IPS-15b (cell line): ENCODE data around the gene ARCN1.

ENCODE experiments used
- H3K27me3 ChIP-seq: one replicate; pipeline ENCODE4 v1.6.1; 2013; ENCODE audit warnings: low read length; ENCODE audit not compliant: control insufficient read depth, insufficient read depth
- H3K36me3 ChIP-seq: one replicate; pipeline ENCODE4 v1.6.1; 2013; ENCODE audit warnings: low read length; ENCODE audit not compliant: control insufficient read depth, insufficient read depth
- H3K4me1 ChIP-seq: one replicate; pipeline ENCODE4 v1.6.1; 2013; ENCODE audit warnings: mild to moderate bottlenecking, low read length; ENCODE audit not compliant: control insufficient read depth, insufficient read depth
- H3K4me3 ChIP-seq: one replicate; pipeline ENCODE4 v1.5.1; 2013; ENCODE audit warnings: low read depth, low read length
- H3K9ac ChIP-seq: one replicate; pipeline ENCODE4 v1.6.1; 2013; ENCODE audit warnings: low read depth, mild to moderate bottlenecking, low read length
- H3K9me3 ChIP-seq: one replicate; pipeline ENCODE4 v1.6.1; 2013; ENCODE audit warnings: mild to moderate bottlenecking, low read length; ENCODE audit not compliant: control insufficient read depth, insufficient read depth

ARCN1 gene

GRCh38 chr11:118636569-118637290, 64.5 kb downstream of the ARCN1 start:
- H3K4me3 ChIP-seq: no peak overlapping the region
- no peaks in the 10 kb centered on the region for H3K27me3 ChIP-seq
- no peak overlapping the region for H3K9ac ChIP-seq
- no peaks in the 10 kb centered on the region for H3K9me3 ChIP-seq
- peaks cover 18% of the 10 kb centered on the region for H3K4me1 ChIP-seq
- peaks cover 19% of the 10 kb centered on the region for H3K36me3 ChIP-seq

DNA sequence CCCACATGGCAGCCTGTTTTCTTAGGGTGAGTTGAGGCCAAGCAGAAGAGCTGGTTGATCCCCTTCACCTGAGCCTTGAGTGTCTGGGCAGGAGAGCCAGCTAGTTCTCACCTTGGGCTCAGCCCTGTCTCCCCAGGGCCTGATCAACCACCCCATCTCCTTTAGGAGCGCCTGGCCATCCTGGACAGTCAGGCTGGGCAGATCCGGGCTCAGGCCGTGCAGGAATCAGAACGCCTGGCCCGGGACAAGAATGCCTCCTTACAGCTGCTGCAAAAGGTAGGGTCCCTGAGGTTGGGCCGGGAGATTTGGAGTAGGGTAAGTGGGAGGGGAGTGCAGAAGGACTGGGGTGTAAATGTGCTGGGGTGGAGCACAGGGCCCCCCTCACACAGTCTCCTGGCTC, 66.5 kb downstream of the ARCN1 start:
- H3K9ac ChIP-seq: no peak overlapping the region
- H3K36me3 ChIP-seq: peaks cover 27% of the 10 kb centered on the region
- H3K4me3 ChIP-seq: no peak overlapping the region
- peaks cover 14% of the 10 kb centered on the region for H3K4me1 ChIP-seq
- no peaks in the 10 kb centered on the region for H3K9me3 ChIP-seq
- no peaks in the 10 kb centered on the region for H3K27me3 ChIP-seq

DNA sequence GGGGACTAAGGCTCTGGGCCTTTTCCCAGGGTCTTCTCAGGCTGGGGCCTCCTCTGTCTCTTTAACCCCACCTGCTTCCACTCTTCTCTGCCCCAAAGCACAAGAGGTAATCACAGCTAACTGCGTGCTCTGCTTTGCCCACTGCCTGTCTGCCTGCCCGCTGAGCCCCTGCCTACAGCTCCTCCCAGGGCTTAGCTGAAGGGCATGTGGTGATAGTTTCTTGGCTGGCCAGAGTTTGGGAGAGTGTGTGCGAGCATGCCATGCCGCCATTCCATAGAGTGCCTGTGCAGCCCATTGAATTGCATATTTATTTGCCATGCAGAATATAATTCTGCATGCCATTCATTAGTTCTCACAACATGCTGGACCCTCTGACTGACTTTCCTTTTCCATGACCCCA, 67.7 kb downstream of the ARCN1 start:
- H3K27me3 ChIP-seq: no peaks in the 10 kb centered on the region
- H3K9me3 ChIP-seq: no peaks in the 10 kb centered on the region
- no peak overlapping the region for H3K4me3 ChIP-seq
- H3K36me3 ChIP-seq: peaks cover 31% of the 10 kb centered on the region
- no peak overlapping the region for H3K9ac ChIP-seq
- H3K4me1 ChIP-seq: peaks cover 10% of the 10 kb centered on the region

DNA sequence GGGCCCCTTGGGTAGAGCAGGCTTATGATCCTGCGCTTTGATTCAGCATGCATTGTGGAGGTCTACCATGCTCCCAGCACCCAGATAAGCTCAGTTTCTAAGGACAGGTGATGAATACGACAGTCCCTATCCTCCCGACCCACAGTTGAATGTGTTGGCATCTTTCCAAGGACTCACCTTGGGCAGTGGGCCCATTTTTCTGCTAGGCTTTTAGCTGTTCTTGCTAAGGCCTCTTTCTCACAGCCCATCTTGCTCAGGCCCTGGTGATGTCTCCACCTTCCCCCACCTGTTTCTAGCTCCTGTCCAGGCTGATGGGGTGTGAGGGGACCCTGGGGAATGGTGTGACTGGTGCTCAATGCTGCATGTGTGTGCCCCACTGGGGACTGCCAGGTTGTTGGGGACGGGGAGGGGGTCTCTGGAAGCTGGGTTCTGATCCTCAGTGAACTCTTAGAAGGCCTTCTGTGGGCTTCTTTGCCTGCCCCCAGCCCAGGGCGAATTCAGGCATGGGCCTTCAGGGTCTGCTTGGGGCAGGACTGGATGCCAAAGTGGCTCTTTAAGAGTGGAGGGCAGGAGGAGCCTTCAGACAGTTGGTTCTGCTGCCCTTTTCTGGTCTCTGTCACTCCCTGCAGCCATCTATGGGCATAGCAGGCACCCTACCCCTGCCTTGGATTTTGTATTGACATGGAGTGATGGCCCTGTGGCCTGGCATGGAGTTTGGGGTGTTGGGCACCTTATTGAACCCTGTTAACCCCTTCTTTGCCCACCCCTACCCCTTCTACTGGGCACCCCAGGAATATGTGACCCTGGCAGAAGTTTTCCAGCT, 68.3 kb downstream of the ARCN1 start:
- H3K9me3 ChIP-seq: no peaks in the 10 kb centered on the region
- no peak overlapping the region for H3K9ac ChIP-seq
- H3K4me3 ChIP-seq: no peak overlapping the region
- H3K4me1 ChIP-seq: peaks cover 8% of the 10 kb centered on the region
- peaks cover 36% of the 10 kb centered on the region for H3K36me3 ChIP-seq
- H3K27me3 ChIP-seq: no peaks in the 10 kb centered on the region

DNA sequence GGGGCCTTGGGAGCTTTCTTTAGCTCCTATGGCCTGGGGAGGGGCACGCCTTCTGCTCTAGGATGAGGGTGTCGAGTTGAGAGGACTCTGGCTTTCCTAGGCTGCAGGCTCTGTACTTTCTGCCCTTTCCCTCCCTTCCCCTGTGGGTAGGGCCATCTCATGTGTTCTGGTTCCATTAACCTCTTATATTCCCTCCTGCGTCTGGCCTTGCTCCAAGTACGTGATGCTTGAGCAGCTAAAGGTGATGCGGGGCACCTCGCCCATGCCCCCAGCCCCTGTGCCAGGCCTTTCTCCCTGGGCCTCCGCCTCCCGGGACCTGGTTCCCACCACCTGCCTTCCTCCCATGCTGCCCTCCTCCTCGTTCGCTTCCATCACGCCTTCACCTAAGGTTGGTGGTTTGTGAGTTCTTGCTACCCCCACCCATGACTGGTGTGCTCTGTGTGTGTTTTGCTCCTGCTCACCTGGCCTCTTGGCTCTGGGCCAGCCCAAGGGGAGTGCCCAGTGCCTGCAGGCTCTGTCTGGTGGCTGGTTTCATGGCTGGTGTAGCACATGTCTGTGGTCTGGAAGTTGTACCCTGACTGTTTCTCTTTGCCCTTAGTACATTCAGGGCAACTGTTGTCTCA, 69.3 kb downstream of the ARCN1 start:
- H3K4me3 ChIP-seq: no peak overlapping the region
- peaks cover 38% of the 10 kb centered on the region for H3K36me3 ChIP-seq
- no peaks in the 10 kb centered on the region for H3K9me3 ChIP-seq
- H3K9ac ChIP-seq: no peak overlapping the region
- no peaks in the 10 kb centered on the region for H3K27me3 ChIP-seq
- H3K4me1 ChIP-seq: no peaks in the 10 kb centered on the region

GRCh38 chr11:118643142-118643994, 71.2 kb downstream of the ARCN1 start:
- peaks cover 38% of the 10 kb centered on the region for H3K36me3 ChIP-seq
- no peaks in the 10 kb centered on the region for H3K9me3 ChIP-seq
- no peak overlapping the region for H3K9ac ChIP-seq
- H3K27me3 ChIP-seq: no peaks in the 10 kb centered on the region
- H3K4me1 ChIP-seq: no peaks in the 10 kb centered on the region
- no peak overlapping the region for H3K4me3 ChIP-seq

DNA sequence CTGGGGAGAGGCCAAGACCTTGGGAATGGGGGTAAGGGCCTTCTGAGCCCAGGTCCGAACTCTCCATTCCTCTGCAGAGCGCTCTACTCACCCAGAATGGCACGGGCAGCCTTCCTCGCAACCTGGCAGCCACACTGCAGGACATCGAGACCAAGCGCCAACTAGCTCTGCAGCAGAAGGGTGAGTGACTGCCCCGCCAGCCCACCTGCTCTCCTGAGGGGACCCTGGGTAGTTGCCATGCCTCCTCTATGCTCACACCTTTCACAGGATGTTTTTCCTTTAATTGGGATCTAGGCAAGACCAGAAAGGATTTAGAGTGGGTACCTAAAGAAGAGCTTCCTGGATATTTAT, 71.8 kb downstream of the ARCN1 start:
- peaks cover 33% of the 10 kb centered on the region for H3K36me3 ChIP-seq
- H3K9me3 ChIP-seq: no peaks in the 10 kb centered on the region
- no peak overlapping the region for H3K9ac ChIP-seq
- H3K27me3 ChIP-seq: no peaks in the 10 kb centered on the region
- H3K4me1 ChIP-seq: no peaks in the 10 kb centered on the region
- H3K4me3 ChIP-seq: no peak overlapping the region

DNA sequence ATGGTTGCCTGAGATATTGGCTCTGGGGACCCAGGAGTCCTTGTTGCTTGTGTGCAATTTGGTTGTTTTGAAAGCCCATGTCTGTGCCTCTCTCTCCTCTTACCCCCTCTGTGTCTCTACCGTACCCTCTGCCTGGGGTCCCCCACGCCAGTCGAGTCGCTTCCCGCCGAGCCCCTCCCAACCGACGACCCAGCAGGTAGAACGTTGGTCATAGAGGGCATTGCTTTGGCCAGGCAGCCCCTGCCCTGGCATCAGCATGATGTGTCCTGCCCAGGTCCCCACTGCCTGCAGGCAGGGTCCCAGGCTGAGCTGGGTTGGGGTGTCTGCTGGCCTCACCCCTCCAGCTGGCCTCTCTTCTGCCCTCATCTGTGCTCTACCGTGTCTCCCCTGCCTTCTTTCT, 72.3 kb downstream of the ARCN1 start:
- Histone ChIP-seq H3K36me3 (peaks cover 33% of the 10 kb centered on the region), H3K4me3 (no peak overlapping the region), H3K4me1 (no peaks in the 10 kb centered on the region), H3K9ac (no peak overlapping the region), H3K27me3 (no peaks in the 10 kb centered on the region), H3K9me3 (no peaks in the 10 kb centered on the region)

DNA sequence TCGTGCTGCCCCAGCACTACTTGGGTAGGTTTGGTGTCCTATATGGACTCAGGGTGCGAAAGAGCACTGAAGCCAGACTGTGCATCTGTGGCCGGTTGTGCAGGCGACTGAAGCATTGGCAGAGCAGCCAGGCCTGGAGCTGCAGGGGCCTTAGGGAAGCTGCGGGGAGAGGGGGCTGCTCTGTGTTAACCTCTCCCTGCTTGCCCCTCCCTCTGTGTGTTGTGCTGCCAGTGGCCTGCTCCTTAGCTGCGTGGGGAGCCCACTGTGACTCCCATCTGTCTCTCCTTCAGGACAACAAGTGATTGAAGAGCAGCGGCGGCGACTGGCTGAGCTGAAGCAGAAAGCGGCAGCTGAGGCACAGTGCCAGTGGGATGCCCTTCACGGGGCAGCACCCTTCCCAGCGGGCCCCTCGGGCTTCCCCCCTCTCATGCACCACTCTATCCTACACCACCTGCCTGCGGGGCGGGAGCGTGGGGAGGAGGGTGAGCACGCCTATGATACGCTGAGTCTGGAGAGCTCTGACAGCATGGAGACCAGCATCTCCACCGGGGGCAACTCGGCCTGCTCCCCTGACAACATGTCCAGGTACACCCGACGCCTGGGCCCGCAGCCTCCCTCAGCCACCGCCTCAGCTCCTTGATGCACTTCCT, 73.0 kb downstream of the ARCN1 start:
- Histone ChIP-seq H3K9me3 (no peaks in the 10 kb centered on the region), H3K9ac (no peak overlapping the region), H3K36me3 (peaks cover 38% of the 10 kb centered on the region), H3K4me3 (no peak overlapping the region), H3K27me3 (no peaks in the 10 kb centered on the region), H3K4me1 (no peaks in the 10 kb centered on the region)

DNA sequence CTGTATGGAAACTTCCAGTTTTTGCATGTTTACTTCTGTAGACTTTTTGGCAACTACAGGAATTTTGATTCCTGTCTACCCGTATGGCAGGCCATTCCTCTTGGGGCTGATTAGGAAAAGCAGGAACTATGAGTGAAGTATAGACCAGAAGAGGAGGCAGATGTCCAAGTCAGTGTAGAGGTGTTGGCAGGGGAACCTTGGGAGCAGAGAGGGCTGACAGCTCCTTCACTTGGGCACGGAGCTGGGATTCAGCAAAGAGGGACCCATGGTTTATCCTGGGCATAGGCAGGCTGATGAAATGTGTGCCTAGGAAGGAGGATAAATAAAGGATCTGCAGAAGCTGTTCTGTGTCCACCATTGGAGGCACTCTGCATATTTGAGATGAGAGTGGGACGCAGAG, 74.2 kb downstream of the ARCN1 start:
- Histone ChIP-seq H3K4me3 (no peak overlapping the region), H3K9me3 (no peaks in the 10 kb centered on the region), H3K27me3 (no peaks in the 10 kb centered on the region), H3K36me3 (peaks cover 43% of the 10 kb centered on the region), H3K9ac (no peak overlapping the region), H3K4me1 (no peaks in the 10 kb centered on the region)

DNA sequence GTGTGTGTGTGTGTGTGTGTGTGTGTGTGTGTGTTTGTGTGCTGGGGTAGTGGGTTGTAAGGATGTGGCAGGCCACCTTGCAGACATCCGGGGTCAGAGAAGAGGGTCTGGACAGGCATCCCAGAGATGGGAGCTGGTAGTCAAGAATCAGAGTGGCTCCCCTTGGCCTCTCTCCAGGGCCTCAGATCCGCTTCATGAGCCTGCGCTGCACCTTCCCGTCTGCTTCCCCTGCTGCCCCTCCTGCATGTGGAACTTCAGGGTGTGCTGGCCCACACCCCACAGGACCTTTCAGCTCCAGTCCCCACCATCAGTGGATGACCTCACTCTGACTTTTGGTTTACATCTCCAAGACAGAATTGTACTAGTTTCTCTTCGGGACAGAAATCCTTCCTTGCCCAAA, 76.1 kb downstream of the ARCN1 start:
- H3K36me3 ChIP-seq: peaks cover 35% of the 10 kb centered on the region
- no peaks in the 10 kb centered on the region for H3K27me3 ChIP-seq
- H3K4me1 ChIP-seq: no peaks in the 10 kb centered on the region
- no peak overlapping the region for H3K4me3 ChIP-seq
- H3K9me3 ChIP-seq: no peaks in the 10 kb centered on the region
- H3K9ac ChIP-seq: no peak overlapping the region
